ENCODE results near the gene AFG3L2.

The AFG3L2 gene

DNA sequence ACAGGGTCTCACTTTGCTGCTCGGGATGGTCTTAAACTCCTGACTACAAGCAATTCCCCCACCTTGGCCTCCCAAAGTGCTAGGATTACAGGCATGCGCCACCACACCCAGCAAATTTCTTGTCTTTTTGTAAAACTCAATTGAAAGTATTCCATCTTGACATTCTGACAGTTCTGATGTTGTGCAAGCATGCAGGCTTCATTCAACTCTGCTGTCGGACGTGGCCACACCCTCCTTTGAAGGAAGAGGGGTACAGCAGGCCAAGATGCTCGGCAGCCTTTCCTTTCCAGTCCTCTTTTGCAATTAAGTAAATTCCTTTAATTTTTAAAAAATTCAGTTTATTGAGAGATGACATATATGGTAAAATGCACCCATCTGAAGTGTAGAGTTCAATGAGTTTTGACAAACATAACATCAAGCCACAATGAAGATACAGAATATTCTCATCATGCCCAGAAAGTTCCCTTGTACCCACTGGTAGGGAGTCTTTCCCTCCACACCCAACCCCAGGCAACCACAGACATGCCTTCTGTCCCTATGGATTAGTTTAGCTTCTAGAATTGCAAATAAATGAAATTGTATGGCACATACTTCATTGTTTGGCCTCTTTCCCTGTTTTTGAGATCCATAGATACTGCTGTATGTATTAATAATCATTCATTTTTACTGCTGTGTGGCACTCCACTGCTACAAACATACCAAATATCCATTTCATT lies 35.9 kb downstream of the AFG3L2 start:
- Histone ChIP-seq H3K79me2 (peaks cover 6% of the 10 kb centered on the region), H3K27me3 (ENCODE audit: control insufficient read depth, insufficient read depth, low read length) (no peaks in the 10 kb centered on the region), H2AFZ (no peak overlapping the region), H3K4me2 (ENCODE audit: low read length) (no peak overlapping the region), H3K4me1 (no peaks in the 10 kb centered on the region), H3K36me3 (ENCODE audit: control insufficient read depth, insufficient read depth, low read length) (peaks cover 2% of the 10 kb centered on the region), H3K9me3 (ENCODE audit: control insufficient read depth, low read length) (no peaks in the 10 kb centered on the region), H3K9ac (no peak overlapping the region), H3K27ac (no peak overlapping the region), H3K4me3 (ENCODE audit: low read depth, low read length) (no peak overlapping the region)
- TF ChIP-seq, protein P1, sequence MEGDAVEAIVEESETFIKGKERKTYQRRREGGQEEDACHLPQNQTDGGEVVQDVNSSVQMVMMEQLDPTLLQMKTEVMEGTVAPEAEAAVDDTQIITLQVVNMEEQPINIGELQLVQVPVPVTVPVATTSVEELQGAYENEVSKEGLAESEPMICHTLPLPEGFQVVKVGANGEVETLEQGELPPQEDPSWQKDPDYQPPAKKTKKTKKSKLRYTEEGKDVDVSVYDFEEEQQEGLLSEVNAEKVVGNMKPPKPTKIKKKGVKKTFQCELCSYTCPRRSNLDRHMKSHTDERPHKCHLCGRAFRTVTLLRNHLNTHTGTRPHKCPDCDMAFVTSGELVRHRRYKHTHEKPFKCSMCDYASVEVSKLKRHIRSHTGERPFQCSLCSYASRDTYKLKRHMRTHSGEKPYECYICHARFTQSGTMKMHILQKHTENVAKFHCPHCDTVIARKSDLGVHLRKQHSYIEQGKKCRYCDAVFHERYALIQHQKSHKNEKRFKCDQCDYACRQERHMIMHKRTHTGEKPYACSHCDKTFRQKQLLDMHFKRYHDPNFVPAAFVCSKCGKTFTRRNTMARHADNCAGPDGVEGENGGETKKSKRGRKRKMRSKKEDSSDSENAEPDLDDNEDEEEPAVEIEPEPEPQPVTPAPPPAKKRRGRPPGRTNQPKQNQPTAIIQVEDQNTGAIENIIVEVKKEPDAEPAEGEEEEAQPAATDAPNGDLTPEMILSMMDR (IDR thresholded peaks at IDR 0.05): no peak

DNA sequence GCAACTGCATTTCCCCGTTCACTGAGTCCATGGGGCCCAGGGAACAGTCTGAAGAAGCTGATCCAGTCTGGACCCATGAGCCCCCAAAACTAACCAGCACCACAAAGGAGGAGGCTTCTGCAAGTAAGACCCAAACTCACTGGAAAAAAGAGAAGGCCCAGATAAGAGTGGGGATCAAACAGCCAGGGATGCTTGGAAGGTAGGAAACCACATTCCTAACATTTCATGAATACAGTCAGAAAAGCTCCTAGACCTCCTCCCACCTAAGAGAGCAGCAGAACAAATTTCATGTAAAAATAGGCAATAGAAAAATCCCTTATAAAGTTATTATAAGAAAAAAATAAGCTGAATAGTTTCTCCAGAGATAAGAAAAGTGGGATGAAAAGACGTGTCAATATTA lies 38.6 kb downstream of the AFG3L2 start:
- Histone ChIP-seq H3K4me2 (ENCODE audit: low read length) (no peak overlapping the region), H3K27ac (no peak overlapping the region), H3K27me3 (ENCODE audit: control insufficient read depth, insufficient read depth, low read length) (no peaks in the 10 kb centered on the region), H3K9me3 (ENCODE audit: control insufficient read depth, low read length) (no peaks in the 10 kb centered on the region), H3K9ac (no peak overlapping the region), H3K4me1 (no peaks in the 10 kb centered on the region), H3K79me2 (peaks cover 6% of the 10 kb centered on the region), H3K4me3 (ENCODE audit: low read depth, low read length) (no peak overlapping the region), H2AFZ (no peak overlapping the region), H3K36me3 (ENCODE audit: control insufficient read depth, insufficient read depth, low read length) (peaks cover 2% of the 10 kb centered on the region)
- TF ChIP-seq, protein P1 (IDR thresholded peaks at IDR 0.05): no peak

DNA sequence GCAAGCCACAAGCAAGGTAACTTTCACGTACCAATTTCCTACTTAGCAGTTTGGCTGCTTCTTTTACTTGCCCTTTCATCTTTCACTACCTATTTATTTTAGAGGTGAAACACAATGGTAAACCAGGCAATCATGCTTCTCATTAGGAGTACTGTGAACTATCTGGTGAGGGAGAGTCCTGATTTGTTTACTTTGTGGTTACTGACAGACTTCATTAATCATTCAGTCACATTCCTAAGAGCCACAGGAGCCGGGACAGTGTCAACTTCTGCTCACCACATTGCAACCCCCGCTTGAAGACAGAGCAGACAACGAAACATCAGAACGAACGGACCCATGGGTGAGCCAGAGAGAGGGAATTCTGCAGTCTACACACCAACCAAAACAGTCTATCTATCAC lies 40.1 kb downstream of the AFG3L2 start:
- TF ChIP-seq, protein P1 (IDR thresholded peaks at IDR 0.05): no peak
- Histone ChIP-seq H3K27me3 (ENCODE audit: control insufficient read depth, insufficient read depth, low read length) (no peaks in the 10 kb centered on the region), H3K36me3 (ENCODE audit: control insufficient read depth, insufficient read depth, low read length) (peaks cover 2% of the 10 kb centered on the region), H3K9ac (no peak overlapping the region), H3K4me3 (ENCODE audit: low read depth, low read length) (no peak overlapping the region), H3K4me2 (ENCODE audit: low read length) (no peak overlapping the region), H3K79me2 (peaks cover 4% of the 10 kb centered on the region), H3K9me3 (ENCODE audit: control insufficient read depth, low read length) (no peaks in the 10 kb centered on the region), H3K4me1 (no peaks in the 10 kb centered on the region), H3K27ac (no peak overlapping the region), H2AFZ (no peak overlapping the region)

DNA sequence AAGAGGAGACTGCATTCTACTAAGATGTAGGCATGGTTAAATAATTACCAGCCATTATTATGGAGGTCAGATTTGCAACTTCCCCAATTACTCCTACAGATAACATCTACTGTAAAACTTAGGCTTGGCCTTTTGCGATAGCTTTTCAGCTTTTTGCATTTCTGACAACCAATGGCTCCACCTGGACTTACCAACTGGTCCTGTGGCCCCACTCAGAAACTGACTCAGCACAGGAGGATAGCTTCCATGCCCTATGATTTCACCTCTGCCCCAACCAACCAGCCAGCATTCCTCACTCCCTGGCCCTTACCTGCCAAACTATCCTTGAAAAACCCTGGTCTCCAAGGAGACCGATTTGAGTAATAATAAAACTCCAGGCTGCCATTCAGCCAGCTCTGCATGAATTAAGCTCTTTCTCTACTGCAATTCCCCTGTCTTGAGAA lies 40.8 kb downstream of the AFG3L2 start:
- Histone ChIP-seq H3K4me1 (no peaks in the 10 kb centered on the region), H3K36me3 (ENCODE audit: control insufficient read depth, insufficient read depth, low read length) (peaks cover 2% of the 10 kb centered on the region), H3K4me3 (ENCODE audit: low read depth, low read length) (no peak overlapping the region)

More for the DNA sequence above, 40.8 kb downstream of the AFG3L2 start:
- Histone ChIP-seq H3K9me3 (ENCODE audit: control insufficient read depth, low read length) (no peaks in the 10 kb centered on the region), H3K27me3 (ENCODE audit: control insufficient read depth, insufficient read depth, low read length) (no peaks in the 10 kb centered on the region), H3K27ac (no peak overlapping the region), H3K4me2 (ENCODE audit: low read length) (no peak overlapping the region), H3K9ac (no peak overlapping the region), H2AFZ (no peak overlapping the region), H3K79me2 (peaks cover 4% of the 10 kb centered on the region)
- TF ChIP-seq, protein P1 (IDR thresholded peaks at IDR 0.05): no peak

Measured in parathyroid adenoma (tissue), 2 donors.